Uterus (tissue), 2 donors: ENCODE measurements around the gene ADRA2B.

Source experiments
- CTCF ChIP-seq, 4 experiments: fragments of 200-600 bp in 2 of 4; fragments of 450-650 bp in 2 of 4; sonication (generic) in 2 of 4; IDR thresholded peaks; one replicate each; pipeline ENCODE4 v1.5.1; 2016 to 2019; ENCODE audit warnings: antibody characterized with exemption in 4 of 4, mild to moderate bottlenecking in 2 of 4, moderate library complexity in 1 of 4
- POLR2A ChIP-seq, 2 donors: fragments of 450-650 bp; IDR thresholded peaks; one replicate each; pipeline ENCODE4 v1.6.1; 2016; ENCODE audit warnings: antibody characterized with exemption in 2 of 2, mild to moderate bottlenecking in 1 of 2, moderate library complexity in 1 of 2

- TF ChIP-seq POLR2A (IDR thresholded peaks at IDR 0.05): no peak
- TF ChIP-seq CTCF (IDR thresholded peaks at IDR 0.05): no peak
These were observed 12.4 kb downstream of the ADRA2B start for GRCh38 chr2:96103761-96104486.
